ENCODE results near the gene PHACTR3.

Gene PHACTR3

GRCh38 chr20:59817406-59817805, 213.1 kb downstream of the PHACTR3 start:
- H3K27me3 ChIP-seq (ENCODE audit: control insufficient read depth, insufficient read depth, low read length), result no peaks in the 10 kb centered on the region
- no peak overlapping the region for H3K27ac ChIP-seq (ENCODE audit: low read length)
- H3K36me3 ChIP-seq (ENCODE audit: control insufficient read depth, low read depth, low read length), result no peaks in the 10 kb centered on the region
- no peaks in the 10 kb centered on the region for H3K4me1 ChIP-seq (ENCODE audit: control insufficient read depth, low read depth, low read length)
- no peaks in the 10 kb centered on the region for H3K9me3 ChIP-seq (ENCODE audit: control insufficient read depth, low read depth, low read length)
- no peak overlapping the region for H3K9ac ChIP-seq (ENCODE audit: low read length)
- H3K4me3 ChIP-seq (ENCODE audit: low read length), result no peak overlapping the region

DNA sequence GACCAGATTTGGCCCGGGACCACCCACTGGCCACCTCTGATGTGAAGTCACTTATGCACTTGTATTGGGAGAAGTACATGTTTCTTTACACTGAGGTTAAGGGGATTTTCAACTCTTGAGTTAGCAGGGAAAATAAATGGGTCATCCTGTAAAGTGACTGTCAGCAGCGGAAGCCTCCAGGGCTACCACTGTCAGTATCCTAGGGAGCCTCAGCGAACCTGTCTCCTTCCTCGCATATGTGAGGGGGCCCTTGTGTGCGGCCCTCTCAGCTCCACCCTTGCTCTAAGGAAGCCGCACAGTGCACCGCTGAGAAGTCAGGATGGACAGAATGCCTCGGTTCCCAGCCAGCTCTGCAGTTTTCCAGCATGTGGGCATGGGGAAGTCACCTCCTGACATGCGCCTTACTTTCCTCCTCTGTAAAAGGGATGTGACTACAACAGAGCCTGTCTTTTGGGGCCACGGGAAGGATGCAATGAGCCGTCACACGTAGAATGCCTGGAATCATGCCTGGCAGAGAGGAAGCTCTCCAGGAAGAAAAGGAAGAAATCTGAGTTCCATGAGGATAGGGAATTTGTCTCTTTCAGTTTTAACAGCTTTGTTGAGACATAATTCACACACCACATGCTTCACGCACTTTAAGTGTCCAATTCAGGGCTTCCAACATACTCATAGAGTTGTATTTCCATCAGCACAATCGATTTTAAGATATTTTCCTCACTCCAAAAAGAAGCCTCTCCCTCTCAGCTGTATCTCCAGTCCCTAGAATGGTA, 213.7 kb downstream of the PHACTR3 start:
- Histone ChIP-seq H3K27me3 (ENCODE audit: control insufficient read depth, insufficient read depth, low read length) (no peaks in the 10 kb centered on the region), H3K9ac (ENCODE audit: low read length) (no peak overlapping the region), H3K4me3 (ENCODE audit: low read length) (no peak overlapping the region), H3K27ac (ENCODE audit: low read length) (no peak overlapping the region), H3K36me3 (ENCODE audit: control insufficient read depth, low read depth, low read length) (no peaks in the 10 kb centered on the region), H3K4me1 (ENCODE audit: control insufficient read depth, low read depth, low read length) (no peaks in the 10 kb centered on the region), H3K9me3 (ENCODE audit: control insufficient read depth, low read depth, low read length) (no peaks in the 10 kb centered on the region)

- Histone ChIP-seq H3K27ac (ENCODE audit: low read length) (no peak overlapping the region), H3K4me3 (ENCODE audit: low read length) (no peak overlapping the region), H3K9me3 (ENCODE audit: control insufficient read depth, low read depth, low read length) (no peaks in the 10 kb centered on the region), H3K4me1 (ENCODE audit: control insufficient read depth, low read depth, low read length) (no peaks in the 10 kb centered on the region), H3K27me3 (ENCODE audit: control insufficient read depth, insufficient read depth, low read length) (no peaks in the 10 kb centered on the region), H3K36me3 (ENCODE audit: control insufficient read depth, low read depth, low read length) (no peaks in the 10 kb centered on the region), H3K9ac (ENCODE audit: low read length) (no peak overlapping the region)
Observed at GRCh38 chr20:59818911-59819310, 214.6 kb downstream of the PHACTR3 start.

GRCh38 chr20:59819496-59820203, 215.3 kb downstream of the PHACTR3 start:
- no peak overlapping the region for H3K4me3 ChIP-seq (ENCODE audit: low read length)
- H3K36me3 ChIP-seq (ENCODE audit: control insufficient read depth, low read depth, low read length), result no peaks in the 10 kb centered on the region
- H3K4me1 ChIP-seq (ENCODE audit: control insufficient read depth, low read depth, low read length), result no peaks in the 10 kb centered on the region
- no peak overlapping the region for H3K27ac ChIP-seq (ENCODE audit: low read length)
- no peaks in the 10 kb centered on the region for H3K27me3 ChIP-seq (ENCODE audit: control insufficient read depth, insufficient read depth, low read length)
- H3K9me3 ChIP-seq (ENCODE audit: control insufficient read depth, low read depth, low read length), result no peaks in the 10 kb centered on the region
- no peak overlapping the region for H3K9ac ChIP-seq (ENCODE audit: low read length)

GRCh38 chr20:59820204-59821041, 216.1 kb downstream of the PHACTR3 start:
- H3K4me1 ChIP-seq (ENCODE audit: control insufficient read depth, low read depth, low read length), result no peaks in the 10 kb centered on the region
- H3K36me3 ChIP-seq (ENCODE audit: control insufficient read depth, low read depth, low read length), result no peaks in the 10 kb centered on the region
- H3K27me3 ChIP-seq (ENCODE audit: control insufficient read depth, insufficient read depth, low read length), result no peaks in the 10 kb centered on the region
- no peak overlapping the region for H3K27ac ChIP-seq (ENCODE audit: low read length)
- H3K4me3 ChIP-seq (ENCODE audit: low read length), result no peak overlapping the region
- no peak overlapping the region for H3K9ac ChIP-seq (ENCODE audit: low read length)
- H3K9me3 ChIP-seq (ENCODE audit: control insufficient read depth, low read depth, low read length), result no peaks in the 10 kb centered on the region

- no peak overlapping the region for H3K27ac ChIP-seq (ENCODE audit: low read length)
Observed at GRCh38 chr20:59821201-59821600, 216.9 kb downstream of the PHACTR3 start.

DNA sequence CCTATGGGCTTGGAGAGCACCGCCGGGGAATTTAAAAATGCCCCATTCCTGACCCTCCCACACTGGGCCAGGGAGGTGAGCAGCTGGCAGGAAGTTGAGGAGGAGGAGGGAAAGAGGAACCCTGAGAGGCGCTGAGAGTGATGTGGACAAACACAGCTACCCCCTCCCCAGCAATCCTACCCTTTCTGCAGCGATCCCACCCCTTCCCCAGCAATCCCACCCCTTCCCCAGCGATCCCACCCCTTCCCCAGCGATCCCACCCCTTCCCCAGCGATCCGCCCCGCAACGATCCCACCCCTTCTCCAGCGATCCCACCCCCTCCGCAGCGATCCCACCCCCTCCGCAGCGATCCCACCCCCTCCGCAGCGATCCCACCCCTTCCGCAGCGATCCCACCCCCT, 217.4 kb downstream of the PHACTR3 start:
- H3K9me3 ChIP-seq (ENCODE audit: control insufficient read depth, low read depth, low read length), result no peaks in the 10 kb centered on the region
- no peak overlapping the region for H3K9ac ChIP-seq (ENCODE audit: low read length)
- H3K27me3 ChIP-seq (ENCODE audit: control insufficient read depth, insufficient read depth, low read length), result no peaks in the 10 kb centered on the region
- H3K36me3 ChIP-seq (ENCODE audit: control insufficient read depth, low read depth, low read length), result no peaks in the 10 kb centered on the region
- no peak overlapping the region for H3K4me3 ChIP-seq (ENCODE audit: low read length)
- H3K27ac ChIP-seq (ENCODE audit: low read length), result no peak overlapping the region
- H3K4me1 ChIP-seq (ENCODE audit: control insufficient read depth, low read depth, low read length), result no peaks in the 10 kb centered on the region

More at GRCh38 chr20:59821201-59821600, 216.9 kb downstream of the PHACTR3 start:
- H3K4me1 ChIP-seq (ENCODE audit: control insufficient read depth, low read depth, low read length), result no peaks in the 10 kb centered on the region
- H3K27me3 ChIP-seq (ENCODE audit: control insufficient read depth, insufficient read depth, low read length), result no peaks in the 10 kb centered on the region
- H3K9me3 ChIP-seq (ENCODE audit: control insufficient read depth, low read depth, low read length), result no peaks in the 10 kb centered on the region
- H3K9ac ChIP-seq (ENCODE audit: low read length), result no peak overlapping the region
- H3K36me3 ChIP-seq (ENCODE audit: control insufficient read depth, low read depth, low read length), result no peaks in the 10 kb centered on the region
- H3K4me3 ChIP-seq (ENCODE audit: low read length), result no peak overlapping the region

- H3K4me1 ChIP-seq (ENCODE audit: control insufficient read depth, low read depth, low read length), result no peaks in the 10 kb centered on the region
- H3K36me3 ChIP-seq (ENCODE audit: control insufficient read depth, low read depth, low read length), result no peaks in the 10 kb centered on the region
- H3K9ac ChIP-seq (ENCODE audit: low read length), result no peak overlapping the region
- H3K27me3 ChIP-seq (ENCODE audit: control insufficient read depth, insufficient read depth, low read length), result no peaks in the 10 kb centered on the region
- H3K4me3 ChIP-seq (ENCODE audit: low read length), result no peak overlapping the region
- no peak overlapping the region for H3K27ac ChIP-seq (ENCODE audit: low read length)
- no peaks in the 10 kb centered on the region for H3K9me3 ChIP-seq (ENCODE audit: control insufficient read depth, low read depth, low read length)
Observed at GRCh38 chr20:59822291-59823029, 218.1 kb downstream of the PHACTR3 start.

DNA sequence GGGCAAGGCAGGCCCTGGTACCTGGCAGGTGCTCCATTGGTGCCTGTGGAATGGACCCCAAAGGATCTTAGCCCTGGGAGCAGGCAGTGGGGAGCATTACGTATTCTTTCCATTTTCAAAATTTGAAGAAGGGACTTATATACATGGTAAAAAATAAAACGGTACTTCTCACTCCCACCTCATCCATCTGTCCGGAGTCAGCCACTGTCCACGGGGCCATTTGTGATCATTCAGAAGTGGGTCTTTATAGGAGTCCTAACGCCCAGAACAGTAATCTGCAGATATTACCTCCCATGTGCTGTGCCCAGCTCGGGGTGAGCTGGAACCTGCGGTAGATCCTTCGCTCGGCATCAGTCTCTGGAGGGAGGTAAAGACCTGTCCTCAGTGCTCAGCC, 218.7 kb downstream of the PHACTR3 start:
- H3K27ac ChIP-seq (ENCODE audit: low read length), result no peak overlapping the region
- H3K4me1 ChIP-seq (ENCODE audit: control insufficient read depth, low read depth, low read length), result no peaks in the 10 kb centered on the region
- H3K4me3 ChIP-seq (ENCODE audit: low read length), result no peak overlapping the region
- no peaks in the 10 kb centered on the region for H3K36me3 ChIP-seq (ENCODE audit: control insufficient read depth, low read depth, low read length)
- no peaks in the 10 kb centered on the region for H3K9me3 ChIP-seq (ENCODE audit: control insufficient read depth, low read depth, low read length)
- no peak overlapping the region for H3K9ac ChIP-seq (ENCODE audit: low read length)
- no peaks in the 10 kb centered on the region for H3K27me3 ChIP-seq (ENCODE audit: control insufficient read depth, insufficient read depth, low read length)

GRCh38 chr20:59823491-59824259, 219.3 kb downstream of the PHACTR3 start:
- H3K9me3 ChIP-seq (ENCODE audit: control insufficient read depth, low read depth, low read length), result no peaks in the 10 kb centered on the region

More at GRCh38 chr20:59823491-59824259, 219.3 kb downstream of the PHACTR3 start:
- Histone ChIP-seq H3K4me1 (ENCODE audit: control insufficient read depth, low read depth, low read length) (no peaks in the 10 kb centered on the region), H3K27me3 (ENCODE audit: control insufficient read depth, insufficient read depth, low read length) (no peaks in the 10 kb centered on the region), H3K4me3 (ENCODE audit: low read length) (no peak overlapping the region), H3K27ac (ENCODE audit: low read length) (no peak overlapping the region), H3K36me3 (ENCODE audit: control insufficient read depth, low read depth, low read length) (no peaks in the 10 kb centered on the region), H3K9ac (ENCODE audit: low read length) (no peak overlapping the region)
